T-cell (primary cell): Measurements from ENCODE around the gene ABCA8. TPM values are rescaled to one million over a fixed set of nuclear protein-coding genes. Genes with fewer than 3 reads are reported as not detected.

Experiments used
- ATAC-seq, 4 experiments: fragments of 200-7000 bp in 3 of 4; fragments of 150-1000 bp in 1 of 4; cut with Tn5 transposase; replicated peaks in 1 of 4; 1 replicate in 3 of 4; 2 replicates in 1 of 4; pipeline ENCODE4 v1.10.0; 2021; ENCODE audit warnings: moderate library complexity in 3 of 4, mild to moderate bottlenecking in 2 of 4, moderate number of reproducible peaks in 1 of 4
- CTCF ChIA-PET, 2 donors: fragments of 300-600 bp; sonication (Branson Sonifier 250); formaldehyde crosslinking; loops; one replicate each; lab custom pipeline; 2022; ENCODE audit warnings: antibody characterized with exemption in 2 of 2; lab: Charles Lee
- POLR2A ChIA-PET, 2 donors: fragments of 300-600 bp; sonication (Branson Sonifier 250); formaldehyde crosslinking; loops; one replicate each; lab custom pipeline; 2022; ENCODE audit warnings: antibody characterized with exemption in 2 of 2; lab: Charles Lee
- DNase-seq, 35 experiments: peaks; one replicate each; pipeline versions ENCODE4 v3.0.0 to v3.0.0-alpha.2; 2013 to 2023
- H3K27ac ChIP-seq: one replicate; pipeline ENCODE4 v1.5.1; 2013; ENCODE audit warnings: low read length
- H3K27me3 ChIP-seq, 2 experiments: replicated peaks in 1 of 2; 1 replicate in 1 of 2; 2 replicates in 1 of 2; pipeline versions ENCODE4 v1.6.1 to v1.7.0; 2013; ENCODE audit warnings: low read length in 1 of 2, mixed read lengths in 1 of 2; ENCODE audit not compliant: control insufficient read depth in 2 of 2, insufficient read depth in 2 of 2; ENCODE audit errors: extremely low read depth in 1 of 2
- H3K36me3 ChIP-seq, 2 donors: 1 replicate in 1 of 2; 2 replicates in 1 of 2; pipeline versions ENCODE4 v1.6.1 to v1.7.0; 2013; ENCODE audit warnings: low read length in 1 of 2; ENCODE audit not compliant: control insufficient read depth in 2 of 2, insufficient read depth in 1 of 2; ENCODE audit errors: extremely low read depth in 1 of 2
- H3K4me1 ChIP-seq, 2 experiments: 1 replicate in 1 of 2; 2 replicates in 1 of 2; pipeline versions ENCODE4 v1.6.1 to v1.7.0; 2013; ENCODE audit warnings: low read length in 2 of 2, mixed read lengths in 1 of 2; ENCODE audit not compliant: insufficient read depth in 2 of 2, control insufficient read depth in 1 of 2; ENCODE audit errors: extremely low read depth in 1 of 2
- H3K4me3 ChIP-seq, 2 donors: 1 replicate in 1 of 2; 2 replicates in 1 of 2; pipeline versions ENCODE4 v1.5.1 to v1.7.0; 2013; ENCODE audit warnings: mild to moderate bottlenecking in 2 of 2, low read length in 1 of 2, moderate library complexity in 1 of 2; ENCODE audit not compliant: control insufficient read depth in 1 of 2; ENCODE audit errors: extremely low read depth in 1 of 2
- H3K9me3 ChIP-seq: 2 replicates; pipeline ENCODE4 v1.7.0; 2013
- H3K27ac Mint-ChIP-seq, 2 donors: one replicate each; pipeline ENCODE4 v1.8.0; 2020 to 2021; ENCODE audit warnings: mild to moderate bottlenecking in 2 of 2, mixed read lengths in 2 of 2
- H3K27me3 Mint-ChIP-seq, 2 donors: one replicate each; pipeline ENCODE4 v1.8.0; 2021 to 2022; ENCODE audit warnings: mixed read lengths in 2 of 2
- H3K36me3 Mint-ChIP-seq: one replicate; pipeline ENCODE4 v1.8.0; 2021; ENCODE audit warnings: mixed read lengths
- H3K4me1 Mint-ChIP-seq, 3 donors: one replicate each; pipeline ENCODE4 v1.8.0; 2020 to 2022; ENCODE audit warnings: mixed read lengths in 3 of 3, mild to moderate bottlenecking in 1 of 3
- H3K4me3 Mint-ChIP-seq, 3 donors: one replicate each; pipeline ENCODE4 v1.8.0; 2020 to 2022; ENCODE audit warnings: mild to moderate bottlenecking in 3 of 3, mixed read lengths in 3 of 3, moderate library complexity in 3 of 3
- H3K9me3 Mint-ChIP-seq, 3 donors: one replicate each; pipeline ENCODE4 v1.8.0; 2020 to 2022; ENCODE audit warnings: mixed read lengths in 3 of 3
- WGBS: methylation state at CpG from one replicate; pipeline ENCODE4 v1.1.5; 2013; ENCODE audit warnings: missing lambda C conversion rate; ENCODE audit not compliant: insufficient coverage; 5-methylcytosine and 5-hydroxymethylcytosine counted together
- total RNA-seq, 35 experiments: library from RNA in 6 of 35; stranded (reverse) in 6 of 35; fragments of 120-200 nt in 1 of 35; gene quantifications; one replicate each; pipeline versions ENCODE4 v1.2.1 to v1.2.4 and lab custom pipeline; 2013 to 2026

ABCA8 gene
- total RNA-seq, 5 donors from 2014 or later (not counting 1 experiment from before 2014, with no cell fraction given) = 0.19 to 0.76 (median 0.32) TPM; not detected in 2

DNA sequence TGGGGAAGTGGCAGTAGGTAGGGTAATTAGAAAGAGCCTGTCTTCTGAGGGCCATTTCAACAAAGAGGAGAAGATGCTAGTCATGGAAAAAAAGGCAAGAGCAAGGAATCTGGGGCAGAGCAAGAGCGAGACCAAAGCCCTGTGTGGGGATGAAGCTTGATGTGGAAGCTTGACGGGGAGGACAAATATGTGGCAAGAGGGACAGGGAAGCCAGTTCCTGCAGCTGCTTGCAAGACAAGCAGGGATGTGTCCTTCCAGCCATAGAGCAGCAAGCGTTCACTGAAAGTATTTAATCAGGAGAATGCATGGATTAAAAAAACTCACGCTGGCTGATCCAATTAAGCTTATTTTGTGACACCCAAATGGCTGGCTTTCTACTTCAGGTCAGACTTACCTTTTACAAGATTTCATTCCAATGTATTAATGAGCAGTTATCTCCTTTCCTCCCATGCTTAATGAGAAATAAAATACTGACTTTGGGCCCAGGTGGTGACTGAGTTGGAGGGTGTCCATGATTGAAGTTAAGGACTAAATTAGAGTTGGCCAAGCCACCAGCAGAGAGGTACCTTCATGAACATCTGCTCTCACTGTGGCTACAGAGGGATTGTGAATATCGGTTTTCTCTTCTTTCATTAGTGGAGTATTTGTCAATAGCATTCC, 76.8 kb downstream of the ABCA8 start:
- Histone ChIP-seq H3K9me3 (no peaks in the 10 kb centered on the region), H3K36me3 (no peaks in the 10 kb centered on the region), H3K4me1 (no peaks in the 10 kb centered on the region), H3K27ac (no peak overlapping the region), H3K27me3 (peaks cover 0 to 12% of the 10 kb centered on the region in 2 experiments), H3K4me3 (no peak overlapping the region)
- H3K4me3 Mint-ChIP-seq = no peak overlapping the region
- H3K9me3 Mint-ChIP-seq = peaks cover 3 to 17% (median 8%) of the 10 kb centered on the region in 3 donors
- POLR2A ChIA-PET = no interaction called here
- H3K27ac Mint-ChIP-seq = no peak overlapping the region
- ATAC-seq (no peak), DNase-seq (no peak)
- H3K36me3 Mint-ChIP-seq = no peaks in the 10 kb centered on the region
- CTCF ChIA-PET = no interaction called here
- H3K27me3 Mint-ChIP-seq = peaks cover 13 to 27% of the 10 kb centered on the region in 2 donors
- H3K4me1 Mint-ChIP-seq = no peaks in the 10 kb centered on the region
- WGBS = 85% methylated on average over 4 of the region's 5 CpGs

DNA sequence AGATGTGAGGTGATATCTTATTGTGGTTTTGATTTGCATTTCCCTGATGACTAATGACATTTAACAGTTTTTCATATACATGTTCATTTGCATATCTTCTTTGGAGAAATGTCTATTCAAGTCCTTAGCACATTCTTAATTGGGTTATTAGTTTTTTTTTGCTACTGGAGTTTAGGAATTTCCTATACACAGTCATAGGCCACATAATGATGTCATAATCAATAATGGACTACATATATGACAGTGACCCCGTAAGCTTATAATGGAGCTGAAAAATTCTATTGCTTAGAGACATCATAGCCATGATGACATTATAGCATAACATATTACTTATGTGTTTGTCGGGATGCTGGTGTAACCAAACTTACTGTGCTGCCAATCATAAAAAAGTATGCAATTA, 83.7 kb downstream of the ABCA8 start:
- Mint-ChIP-seq H3K27ac (no peak overlapping the region), H3K9me3 (peaks cover 0 to 5% (median 4%) of the 10 kb centered on the region in 3 donors), H3K4me3 (no peak overlapping the region), H3K27me3 (peaks cover 4 to 14% of the 10 kb centered on the region in 2 donors), H3K4me1 (no peaks in the 10 kb centered on the region), H3K36me3 (no peaks in the 10 kb centered on the region)
- POLR2A ChIA-PET = no interaction called here
- Histone ChIP-seq H3K4me3 (no peak overlapping the region), H3K4me1 (no peaks in the 10 kb centered on the region), H3K36me3 (no peaks in the 10 kb centered on the region), H3K27me3 (peaks cover 0 to 2% of the 10 kb centered on the region in 2 experiments), H3K27ac (no peak overlapping the region), H3K9me3 (no peaks in the 10 kb centered on the region)
- CTCF ChIA-PET = no interaction called here
- WGBS = no CpG with 5 or more reads among the region's 2 CpGs
- ATAC-seq (no peak), DNase-seq (no peak)

DNA sequence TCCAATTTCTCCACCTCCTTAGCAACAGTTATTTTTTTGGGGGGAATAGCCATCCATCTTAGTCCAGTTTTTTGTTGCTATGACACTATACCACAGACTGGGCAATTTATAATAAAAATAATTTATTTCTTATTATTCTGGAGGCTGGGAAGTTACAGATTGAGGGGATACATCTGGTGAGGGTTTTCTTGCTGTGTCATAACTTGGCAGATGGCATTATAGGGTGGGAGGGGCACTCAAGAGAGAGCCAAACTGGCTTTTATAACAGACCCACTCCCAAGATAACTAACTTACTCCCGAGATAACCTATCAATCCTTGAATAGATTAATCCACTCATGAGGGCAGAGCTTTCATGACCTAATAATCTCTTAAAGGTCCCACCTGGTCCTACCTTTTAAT, 84.2 kb downstream of the ABCA8 start:
- no peaks in the 10 kb centered on the region for H3K36me3 ChIP-seq
- H3K36me3 Mint-ChIP-seq = no peaks in the 10 kb centered on the region
- no peaks in the 10 kb centered on the region for H3K4me1 Mint-ChIP-seq
- H3K9me3 ChIP-seq = no peaks in the 10 kb centered on the region
- no peak overlapping the region for H3K27ac ChIP-seq
- H3K9me3 Mint-ChIP-seq = peaks cover 0 to 5% (median 4%) of the 10 kb centered on the region in 3 donors
- POLR2A ChIA-PET = no interaction called here
- CTCF ChIA-PET = no interaction called here
- no peaks in the 10 kb centered on the region for H3K4me1 ChIP-seq
- DNase-seq (no peak), ATAC-seq (no peak)
- H3K4me3 ChIP-seq = no peak overlapping the region
- H3K4me3 Mint-ChIP-seq = no peak overlapping the region
- H3K27ac Mint-ChIP-seq = no peak overlapping the region
- WGBS = 17% methylated on average over 1 of the region's 1 CpG
- H3K27me3 ChIP-seq = no peaks in the 10 kb centered on the region
- H3K27me3 Mint-ChIP-seq = peaks cover 2 to 14% of the 10 kb centered on the region in 2 donors

DNA sequence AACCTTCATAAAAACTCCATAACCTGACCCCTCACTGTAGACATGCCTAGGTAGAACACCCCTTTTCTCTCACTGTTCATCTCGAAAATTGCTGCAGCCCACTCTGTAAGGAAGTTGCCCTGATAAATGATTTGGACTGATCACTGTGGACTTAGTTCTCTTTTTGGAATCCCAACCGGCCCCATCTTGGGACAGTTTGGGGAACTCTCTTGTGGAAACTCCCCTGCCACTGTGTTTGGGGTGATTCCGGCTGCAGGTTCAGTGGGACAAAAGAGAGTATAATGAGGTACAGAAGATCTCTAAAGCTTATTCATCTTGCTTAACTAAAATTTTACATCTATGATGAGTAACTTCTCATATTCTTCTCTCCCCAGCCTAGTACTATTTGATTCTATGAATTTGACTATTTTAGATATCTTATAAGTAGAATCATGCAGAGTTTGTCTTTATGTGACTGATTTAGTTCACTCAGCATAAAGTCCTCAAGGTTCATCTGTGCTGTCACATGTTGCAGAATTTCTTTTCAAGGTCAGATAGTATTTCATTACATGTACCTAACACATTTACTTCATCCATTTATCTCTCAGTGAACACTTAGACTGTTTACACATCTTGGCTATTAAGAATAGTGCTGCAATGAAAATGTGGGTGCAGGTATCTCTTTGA, 84.9 kb downstream of the ABCA8 start:
- POLR2A ChIA-PET = interaction anchor here in 1 of 2 donors (0.6 kb wide), 1 partner anchor 119 kb away, joined by 7 read pairs; no protein-coding TSS in a partner anchor
- no peak for DNase-seq
- Histone ChIP-seq H3K4me3 (no peak overlapping the region), H3K9me3 (no peaks in the 10 kb centered on the region), H3K27me3 (no peaks in the 10 kb centered on the region), H3K27ac (no peak overlapping the region), H3K36me3 (no peaks in the 10 kb centered on the region), H3K4me1 (no peaks in the 10 kb centered on the region)
- Mint-ChIP-seq H3K27ac (no peak overlapping the region), H3K27me3 (peaks cover 0 to 8% of the 10 kb centered on the region in 2 donors), H3K4me1 (no peaks in the 10 kb centered on the region), H3K9me3 (peaks cover 0 to 5% (median 4%) of the 10 kb centered on the region in 3 donors), H3K4me3 (no peak overlapping the region), H3K36me3 (no peaks in the 10 kb centered on the region)
- CTCF ChIA-PET = no interaction called here
- no peak for ATAC-seq
- no CpG with 5 or more reads among the region's 3 CpGs for WGBS

DNA sequence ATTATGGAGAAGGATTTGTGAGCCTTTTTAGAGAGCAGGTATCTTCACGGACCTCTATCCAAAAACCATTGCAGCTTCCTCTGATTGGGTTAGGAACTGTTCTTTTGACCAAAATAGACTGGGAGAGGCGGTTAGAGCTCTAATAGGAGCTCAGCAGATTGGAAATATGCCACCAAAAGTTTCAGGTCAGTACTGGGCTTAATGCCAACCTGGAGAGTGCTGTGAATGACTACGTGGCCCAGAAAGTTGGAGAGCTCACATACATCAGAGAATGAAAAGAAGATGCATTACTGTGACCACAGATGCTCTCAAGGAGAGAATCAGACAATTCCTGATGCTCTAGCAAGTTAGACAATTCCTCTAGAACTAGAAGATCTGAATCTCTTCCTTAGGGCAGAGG, 86.5 kb downstream of the ABCA8 start:
- CTCF ChIA-PET = no interaction called here
- no peaks in the 10 kb centered on the region for H3K36me3 Mint-ChIP-seq
- peaks cover 0 to 4% (median 4%) of the 10 kb centered on the region in 3 donors for H3K9me3 Mint-ChIP-seq
- POLR2A ChIA-PET = no interaction called here
- Histone ChIP-seq H3K36me3 (no peaks in the 10 kb centered on the region), H3K4me3 (no peak overlapping the region), H3K27ac (no peak overlapping the region), H3K27me3 (no peaks in the 10 kb centered on the region), H3K9me3 (no peaks in the 10 kb centered on the region), H3K4me1 (no peaks in the 10 kb centered on the region)
- H3K27me3 Mint-ChIP-seq = peaks cover 0 to 2% of the 10 kb centered on the region in 2 donors
- H3K4me1 Mint-ChIP-seq = no peaks in the 10 kb centered on the region
- no peak overlapping the region for H3K27ac Mint-ChIP-seq
- H3K4me3 Mint-ChIP-seq = no peak overlapping the region
- no peak for ATAC-seq
- no peak for DNase-seq
- WGBS = 45% methylated on average over 1 of the region's 3 CpGs

DNA sequence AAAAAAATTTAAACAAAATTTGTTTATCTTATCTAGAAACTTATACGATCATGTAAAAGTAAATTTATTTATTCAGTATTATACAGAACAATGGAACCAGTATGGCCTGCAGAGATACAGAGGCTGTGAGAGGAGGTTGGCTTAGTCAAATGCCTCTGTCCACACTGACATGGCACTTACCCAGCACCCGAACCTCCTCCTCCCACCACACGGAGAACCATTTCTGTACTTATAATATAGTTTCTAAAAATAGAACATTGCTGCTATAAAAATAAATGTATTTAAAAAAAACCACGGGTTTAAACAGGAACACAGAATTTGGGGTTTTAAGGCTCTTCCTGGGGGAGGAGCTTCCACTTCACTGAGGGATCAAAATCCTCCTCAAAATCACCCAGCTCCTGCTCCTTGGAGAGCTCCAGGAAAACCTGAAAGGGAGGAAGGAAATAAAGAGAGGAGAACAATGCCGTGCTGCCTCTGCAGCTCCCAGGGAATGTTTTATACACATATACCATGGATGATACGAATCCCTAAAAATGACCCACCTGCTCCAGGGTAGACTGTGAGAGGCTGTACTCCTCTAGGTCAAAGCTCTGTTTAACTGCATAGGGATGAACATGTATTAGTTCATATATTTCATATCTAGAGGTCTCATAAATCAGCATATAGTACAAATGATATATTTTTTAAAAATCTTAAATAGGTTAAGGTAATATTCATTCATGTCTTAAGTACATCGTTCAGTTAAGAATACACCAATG, 87.3 kb downstream of the ABCA8 start:
- no peak overlapping the region for H3K27ac Mint-ChIP-seq
- no peak overlapping the region for H3K4me3 Mint-ChIP-seq
- ChIA-PET CTCF (no interaction called here), POLR2A (no interaction called here)
- H3K27ac ChIP-seq = no peak overlapping the region
- no peaks in the 10 kb centered on the region for H3K4me1 ChIP-seq
- H3K4me1 Mint-ChIP-seq = no peaks in the 10 kb centered on the region
- no peaks in the 10 kb centered on the region for H3K36me3 ChIP-seq
- peaks cover 0 to 3% (median 0%) of the 10 kb centered on the region in 3 donors for H3K9me3 Mint-ChIP-seq
- H3K9me3 ChIP-seq = peaks cover 3% of the 10 kb centered on the region
- H3K4me3 ChIP-seq = no peak overlapping the region
- DNase-seq = no peak
- no peaks in the 10 kb centered on the region for H3K27me3 ChIP-seq
- no peaks in the 10 kb centered on the region for H3K36me3 Mint-ChIP-seq
- no peak for ATAC-seq
- no CpG with 5 or more reads among the region's 7 CpGs for WGBS
- peaks cover 0 to 2% of the 10 kb centered on the region in 2 donors for H3K27me3 Mint-ChIP-seq
